ENCODE data around the gene PRR7. TPM values are rescaled to one million over a fixed set of nuclear protein-coding genes. Genes with fewer than 3 reads are reported as not detected.

The PRR7 gene
- total and polyA plus RNA-seq, 2 of the 13 experiments (the other 11 are each of a cell fraction or from before 2014, with no cell fraction given), result 4.8 to 5.0 TPM

GRCh38 chr5:177426566-177427210 is 19.9 kb upstream of the PRR7 start, which contains the start of gene GRK6 (continued):
- no peak for TF ChIP-seq ZNF597 (CRISPR knock-in tag; IDR thresholded peaks at IDR 0.05)
- TF ChIP-seq ZSCAN22 (CRISPR knock-in tag; IDR thresholded peaks at IDR 0.05), result no peak
- peak; percentile 8; the same call in 1 of the 2 replicates for TF ChIP-seq ZNF770 (CRISPR knock-in tag; IDR thresholded peaks at IDR 0.05)
- TF ChIP-seq AFF4 (CRISPR knock-in tag; IDR thresholded peaks at IDR 0.05), result no peak
- TF ChIP-seq ZBTB33 (CRISPR knock-in tag; IDR thresholded peaks at IDR 0.05), result no peak
- no peak for TF ChIP-seq ZBTB4 (CRISPR knock-in tag; IDR thresholded peaks at IDR 0.05; ENCODE audit: borderline replicate concordance)
- peak; percentile 72 for TF ChIP-seq AGO2 (optimal IDR thresholded peaks at IDR 0.05; ENCODE audit: low read depth, low read length)
- peak; percentile 95 for TF ChIP-seq AGO1 (IDR thresholded peaks at IDR 0.05; ENCODE audit: low read depth, low read length, poor library complexity, severe bottlenecking)
- 0 out of 2 replicates have a peak, but pooled peaks have one; percentile 38 for TF ChIP-seq NFKB2 (CRISPR knock-in tag; IDR thresholded peaks at IDR 0.05; ENCODE audit: borderline replicate concordance)
- no peak for TF ChIP-seq TCF7L2 (IDR thresholded peaks at IDR 0.05; ENCODE audit: low read depth, low read length)
- 0 out of 2 replicates have a peak, but pooled peaks have one; percentile 35 for TF ChIP-seq YEATS4 (CRISPR knock-in tag; IDR thresholded peaks at IDR 0.05; ENCODE audit: borderline replicate concordance)
- TF ChIP-seq FOXK2 (IDR thresholded peaks at IDR 0.05), result peak; percentile 59; the same call in 1 of the 2 replicates
- TF ChIP-seq RORA (CRISPR knock-in tag; IDR thresholded peaks at IDR 0.05), result no peak
- TF ChIP-seq BRCA1 (CRISPR knock-in tag; IDR thresholded peaks at IDR 0.05), result no peak
- no peak; the same call in 1 of the 2 replicates for TF ChIP-seq MAZ (IDR thresholded peaks at IDR 0.05; ENCODE audit: borderline replicate concordance, low read depth, low read length)
- 0 out of 2 replicates have a peak, but pooled peaks have one; percentile 18 for TF ChIP-seq MAZ (CRISPR knock-in tag; IDR thresholded peaks at IDR 0.05; ENCODE audit: low read depth)

All from HepG2 (cell line).